ENCODE data around the gene SLC47A1. TPM values are rescaled to one million over a fixed set of nuclear protein-coding genes. Genes with fewer than 3 reads are reported as not detected.

SLC47A1 gene
- total RNA-seq, 4 donors from 2014 or later, result 34.2 to 257 (median 133) TPM

- Histone ChIP-seq H3K4me1 (no peaks in the 10 kb centered on the region), H3K9me3 (no peaks in the 10 kb centered on the region), H3K4me3 (no peak overlapping the region), H3K27ac (no peak overlapping the region), H3K36me3 (no peaks in the 10 kb centered on the region), H3K27me3 (no peaks in the 10 kb centered on the region)
- DNase-seq (no peak), ATAC-seq (no peak)
- intact Hi-C loops (cut with DNase I; ENCODE audit: low total_unique reads) (no loop called here), in situ Hi-C loops (cut with MboI; ENCODE audit: low sequenced_read_pairs in 4 of 4) (no loop called here)
- TF ChIP-seq CTCF (IDR thresholded peaks at IDR 0.05 in 4 of 5, conservative IDR thresholded peaks at IDR 0.05 in 1 of 5), result no peak
- TF ChIP-seq POLR2A (IDR thresholded peaks at IDR 0.05), result no peak
Measured at GRCh38 chr17:19492141-19492540, 41.5 kb upstream of the SLC47A1 start.

DNA sequence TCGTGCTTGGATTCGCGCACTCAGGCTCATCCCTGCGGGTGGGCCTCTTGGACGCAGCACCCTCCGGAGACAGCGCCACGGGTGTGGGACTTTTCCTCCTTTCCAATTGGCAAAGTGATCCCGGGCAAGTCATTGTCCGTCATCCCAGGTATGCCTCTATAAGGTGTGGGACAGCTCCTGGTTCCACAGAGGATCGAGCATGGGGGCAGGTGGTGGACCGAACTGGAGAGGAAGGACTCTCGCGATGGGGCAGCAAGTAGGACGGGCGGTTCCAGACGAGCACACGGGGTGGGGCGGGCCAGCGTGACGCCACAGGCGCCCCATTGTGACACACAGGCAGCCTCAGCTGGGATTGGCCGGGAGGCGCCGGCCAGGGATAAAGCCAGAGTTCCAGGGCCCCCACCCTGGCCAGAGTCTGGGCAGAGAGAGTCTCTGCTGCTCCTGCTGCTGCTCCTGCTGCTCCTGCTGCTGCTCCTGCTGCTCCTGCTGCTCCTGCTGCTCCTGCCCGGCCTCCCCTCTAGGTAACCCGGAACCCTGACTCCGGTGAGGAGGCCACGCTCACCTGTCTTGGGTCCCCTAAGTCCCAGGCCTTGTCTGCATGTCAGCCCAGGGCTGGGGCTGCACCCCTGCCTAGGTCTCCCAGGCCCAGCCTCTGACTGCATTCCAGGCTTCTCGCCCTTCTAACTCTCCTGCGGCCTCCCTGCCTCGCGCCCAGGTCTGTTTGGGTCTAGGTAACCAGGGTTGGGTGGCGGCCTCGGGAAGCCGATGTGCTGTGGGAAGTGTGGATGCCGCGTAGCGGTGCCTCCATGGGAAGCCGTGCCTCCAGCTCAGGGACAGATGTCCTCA is 38.5 kb upstream of the SLC47A1 start:
- Histone ChIP-seq H3K27me3 (no peaks in the 10 kb centered on the region), H3K9me3 (no peaks in the 10 kb centered on the region), H3K36me3 (no peaks in the 10 kb centered on the region), H3K4me3 (no peak overlapping the region), H3K27ac (no peak overlapping the region), H3K4me1 (no peaks in the 10 kb centered on the region)
- no peak for DNase-seq
- intact Hi-C loops (cut with DNase I; ENCODE audit: low total_unique reads) (no loop called here), in situ Hi-C loops (cut with MboI; ENCODE audit: low sequenced_read_pairs in 4 of 4) (no loop called here)
- TF ChIP-seq POLR2A (IDR thresholded peaks at IDR 0.05) (no peak), CTCF (IDR thresholded peaks at IDR 0.05 in 4 of 5, conservative IDR thresholded peaks at IDR 0.05 in 1 of 5) (no peak)
- no peak for ATAC-seq

- in situ Hi-C loops (cut with MboI; ENCODE audit: low sequenced_read_pairs in 4 of 4), result no loop called here
- Histone ChIP-seq H3K4me1 (no peaks in the 10 kb centered on the region), H3K36me3 (no peaks in the 10 kb centered on the region), H3K27me3 (no peaks in the 10 kb centered on the region), H3K4me3 (no peak overlapping the region), H3K9me3 (no peaks in the 10 kb centered on the region), H3K27ac (no peak overlapping the region)
- intact Hi-C loops (cut with DNase I; ENCODE audit: low total_unique reads), result no loop called here
- no peak for TF ChIP-seq CTCF (IDR thresholded peaks at IDR 0.05 in 4 of 5, conservative IDR thresholded peaks at IDR 0.05 in 1 of 5)
- TF ChIP-seq POLR2A (IDR thresholded peaks at IDR 0.05), result no peak
- no peak for ATAC-seq
- DNase-seq, result no peak
Measured at GRCh38 chr17:19495828-19496528, 37.7 kb upstream of the SLC47A1 start.

- intact Hi-C loops (cut with DNase I; ENCODE audit: low total_unique reads) (no loop called here), in situ Hi-C loops (cut with MboI; ENCODE audit: low sequenced_read_pairs in 4 of 4) (no loop called here)
- DNase-seq (no peak), ATAC-seq (no peak)
- H3K4me3 ChIP-seq, result no peak overlapping the region
- H3K9me3 ChIP-seq, result no peaks in the 10 kb centered on the region
- no peaks in the 10 kb centered on the region for H3K27me3 ChIP-seq
- H3K36me3 ChIP-seq, result no peaks in the 10 kb centered on the region
- H3K4me1 ChIP-seq, result no peaks in the 10 kb centered on the region
- TF ChIP-seq CTCF (IDR thresholded peaks at IDR 0.05 in 4 of 5, conservative IDR thresholded peaks at IDR 0.05 in 1 of 5) (no peak), POLR2A (IDR thresholded peaks at IDR 0.05) (no peak)
- no peak overlapping the region for H3K27ac ChIP-seq
Measured at GRCh38 chr17:19497624-19498023, 36.0 kb upstream of the SLC47A1 start.
